MM.1S (cell line): ENCODE results near the gene INSYN1.

ENCODE experiments used
- EZH2 ChIP-seq: fragments of 300-600 bp; sonication (generic); optimal IDR thresholded peaks from 2 replicates; pipeline ENCODE3; 2017; ENCODE audit warnings: low read depth, mild to moderate bottlenecking, antibody characterized with exemption, low read length, mixed read lengths
- TF ChIP-seq, protein P1 (sequence below): fragments of 300-600 bp; sonication (generic); IDR thresholded peaks from 2 replicates; pipeline ENCODE4 v1.5.1; 2016; ENCODE audit warnings: antibody characterized with exemption, low read length, mixed read lengths

- TF ChIP-seq, protein P1, sequence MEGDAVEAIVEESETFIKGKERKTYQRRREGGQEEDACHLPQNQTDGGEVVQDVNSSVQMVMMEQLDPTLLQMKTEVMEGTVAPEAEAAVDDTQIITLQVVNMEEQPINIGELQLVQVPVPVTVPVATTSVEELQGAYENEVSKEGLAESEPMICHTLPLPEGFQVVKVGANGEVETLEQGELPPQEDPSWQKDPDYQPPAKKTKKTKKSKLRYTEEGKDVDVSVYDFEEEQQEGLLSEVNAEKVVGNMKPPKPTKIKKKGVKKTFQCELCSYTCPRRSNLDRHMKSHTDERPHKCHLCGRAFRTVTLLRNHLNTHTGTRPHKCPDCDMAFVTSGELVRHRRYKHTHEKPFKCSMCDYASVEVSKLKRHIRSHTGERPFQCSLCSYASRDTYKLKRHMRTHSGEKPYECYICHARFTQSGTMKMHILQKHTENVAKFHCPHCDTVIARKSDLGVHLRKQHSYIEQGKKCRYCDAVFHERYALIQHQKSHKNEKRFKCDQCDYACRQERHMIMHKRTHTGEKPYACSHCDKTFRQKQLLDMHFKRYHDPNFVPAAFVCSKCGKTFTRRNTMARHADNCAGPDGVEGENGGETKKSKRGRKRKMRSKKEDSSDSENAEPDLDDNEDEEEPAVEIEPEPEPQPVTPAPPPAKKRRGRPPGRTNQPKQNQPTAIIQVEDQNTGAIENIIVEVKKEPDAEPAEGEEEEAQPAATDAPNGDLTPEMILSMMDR, result no peak
- no peak for TF ChIP-seq EZH2
Measured at GRCh38 chr15:73750951-73751350, 2.2 kb downstream of the INSYN1 start.
